HG02970 (cell line): ENCODE measurements around the gene DNASE1L2.
"Not testable (repeated sequence)": the region's sequence is repeated elsewhere in the genome, so short reads cannot be mapped to it uniquely, and the experiment has no call there.

Experiments
- ATAC-seq: cut with Tn5 transposase; IDR thresholded peaks from one replicate; pipeline ENCODE4 v1.9.1; 2021; ENCODE audit warnings: mild to moderate bottlenecking, moderate library complexity, moderate number of reproducible peaks; ENCODE audit not compliant: unreplicated experiment, low FRiP score

DNASE1L2 gene

DNA sequence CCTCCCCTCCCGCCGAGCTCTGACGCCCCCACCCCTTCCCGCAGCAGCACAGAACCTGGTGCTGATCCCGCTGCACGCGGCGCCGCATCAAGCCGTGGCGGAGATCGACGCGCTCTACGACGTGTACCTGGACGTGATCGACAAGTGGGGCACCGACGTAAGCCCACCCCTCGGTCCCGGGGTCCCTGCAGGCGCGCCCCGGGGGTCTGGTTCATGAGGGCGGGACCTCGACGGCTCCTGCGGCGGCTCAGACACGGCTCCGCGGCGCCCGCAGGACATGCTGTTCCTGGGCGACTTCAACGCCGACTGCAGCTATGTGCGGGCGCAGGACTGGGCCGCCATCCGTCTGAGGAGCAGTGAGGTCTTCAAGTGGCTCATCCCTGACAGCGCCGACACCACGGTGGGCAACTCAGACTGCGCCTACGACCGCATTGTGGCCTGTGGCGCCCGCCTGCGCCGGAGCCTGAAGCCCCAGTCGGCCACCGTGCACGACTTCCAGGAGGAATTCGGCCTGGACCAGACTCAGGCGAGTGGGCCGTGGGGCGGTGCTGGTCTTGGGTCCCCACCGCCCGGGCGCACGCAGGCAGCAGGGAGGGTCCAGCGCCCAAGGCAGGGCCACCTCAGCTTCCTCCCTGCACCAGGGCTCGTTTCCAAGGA, 1.4 kb downstream of the DNASE1L2 start:
- no peak for ATAC-seq

DNA sequence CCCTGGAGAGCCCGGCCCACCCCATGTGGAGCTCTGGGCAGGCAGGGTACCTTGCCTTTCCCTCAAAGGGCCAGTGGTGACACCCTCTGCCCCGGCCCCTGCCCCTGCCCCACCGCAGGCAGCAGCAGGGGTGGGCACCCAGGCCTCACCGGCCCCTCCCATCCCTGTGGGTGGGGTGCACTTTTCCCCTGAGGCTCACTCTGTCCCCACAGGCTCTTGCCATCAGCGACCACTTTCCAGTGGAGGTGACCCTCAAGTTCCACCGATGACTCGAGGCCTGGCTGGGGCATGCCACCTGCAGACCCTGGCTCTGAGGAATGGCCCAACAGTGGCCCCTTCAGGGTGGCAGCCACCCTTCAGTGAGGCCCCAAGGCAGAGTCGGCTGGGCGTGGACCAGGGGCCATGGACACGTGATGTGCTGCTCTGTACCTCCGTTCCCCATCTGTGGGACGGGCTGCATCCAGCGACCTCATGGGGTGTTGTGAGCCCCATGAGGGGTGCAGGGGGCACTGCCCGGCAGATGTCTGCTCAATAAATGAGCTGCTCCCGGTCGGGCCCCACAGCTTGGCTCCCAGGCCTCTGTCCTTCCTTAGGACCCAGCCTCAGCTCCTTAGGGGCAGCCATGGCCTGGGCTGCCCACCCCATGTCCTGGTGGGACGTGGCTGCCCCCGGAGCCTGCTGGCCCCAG, 2.0 kb downstream of the DNASE1L2 start:
- no peak for ATAC-seq

DNA sequence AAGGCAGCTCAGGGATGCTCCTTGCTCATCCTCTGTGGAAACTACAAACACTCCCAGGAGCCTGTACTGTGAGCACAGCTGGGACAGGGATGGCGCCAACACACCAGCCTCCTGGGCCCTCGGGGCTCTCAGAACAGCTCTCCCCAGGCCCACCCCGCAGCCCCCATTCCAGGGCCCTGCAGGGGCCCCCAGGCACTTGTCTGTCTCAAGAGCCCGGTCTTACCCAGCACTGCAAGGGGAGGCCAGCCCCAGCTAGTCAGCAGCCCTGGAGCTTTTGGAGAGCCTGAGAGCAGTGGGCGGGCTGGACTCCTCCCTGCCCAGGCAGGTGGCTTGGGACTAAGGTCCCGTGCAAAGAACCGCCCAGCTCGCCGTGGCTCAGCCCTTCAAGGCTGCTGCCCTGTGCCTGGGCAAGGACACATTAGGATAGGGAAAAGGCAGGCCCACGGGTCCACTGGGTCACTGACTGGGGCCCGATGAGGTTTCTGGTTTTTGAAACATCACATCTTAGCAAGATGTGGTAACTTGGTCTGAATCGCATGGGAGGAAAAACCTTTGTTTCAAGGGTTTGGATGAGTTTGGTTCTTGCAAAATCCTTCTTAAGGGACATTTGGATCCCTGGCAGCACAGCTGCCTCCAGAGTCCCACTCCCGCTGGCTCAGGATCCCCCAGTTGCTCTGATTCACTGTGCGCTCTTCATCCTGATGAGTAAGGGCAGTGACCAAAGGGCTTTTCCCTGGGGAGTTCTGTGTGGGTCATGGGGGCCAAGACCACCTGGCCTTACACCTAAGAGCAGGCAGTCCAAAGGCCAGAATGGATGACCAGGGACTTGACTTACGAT, 2.8 kb downstream of the DNASE1L2 start:
- ATAC-seq = no peak

DNA sequence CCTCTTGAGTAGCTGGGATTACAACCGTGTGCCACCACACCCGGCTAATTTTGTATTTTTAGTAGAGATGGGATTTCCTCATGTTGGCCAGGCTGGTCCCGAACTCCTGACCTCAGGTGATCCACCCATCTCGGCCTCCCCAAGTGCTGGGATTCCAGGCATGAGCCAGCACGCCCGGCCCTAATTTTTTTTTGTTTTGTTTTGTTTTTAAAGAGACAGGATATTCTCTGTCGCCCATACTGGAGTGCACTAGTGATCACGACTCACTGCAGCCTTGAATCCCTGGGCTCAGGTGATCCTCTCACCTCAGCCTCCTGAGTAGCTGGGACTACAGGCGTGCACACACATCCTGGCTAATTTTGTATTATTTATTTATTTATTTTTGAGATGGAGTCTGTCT, 4.1 kb downstream of the DNASE1L2 start:
- not testable (repeated sequence) for ATAC-seq

DNA sequence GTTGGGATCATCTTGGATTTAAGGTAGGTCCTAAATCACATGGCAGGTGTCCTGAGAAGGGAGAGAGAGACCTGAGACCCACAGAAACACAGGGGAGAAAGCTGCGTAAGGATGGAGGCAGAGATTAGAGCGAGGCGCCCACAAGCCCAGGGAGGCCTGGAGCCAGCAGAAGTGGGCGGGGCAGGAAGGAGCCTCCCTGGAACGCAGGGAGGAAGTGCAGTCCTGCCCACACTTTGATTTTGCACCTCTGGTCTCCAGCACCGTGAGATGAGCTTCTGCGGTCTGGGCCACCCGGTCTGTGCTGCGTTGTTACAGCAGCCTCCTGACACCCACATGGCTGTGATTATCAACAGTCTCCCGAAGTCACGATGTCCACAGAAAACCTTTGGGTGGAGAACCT, 6.4 kb downstream of the DNASE1L2 start:
- ATAC-seq = no peak

DNA sequence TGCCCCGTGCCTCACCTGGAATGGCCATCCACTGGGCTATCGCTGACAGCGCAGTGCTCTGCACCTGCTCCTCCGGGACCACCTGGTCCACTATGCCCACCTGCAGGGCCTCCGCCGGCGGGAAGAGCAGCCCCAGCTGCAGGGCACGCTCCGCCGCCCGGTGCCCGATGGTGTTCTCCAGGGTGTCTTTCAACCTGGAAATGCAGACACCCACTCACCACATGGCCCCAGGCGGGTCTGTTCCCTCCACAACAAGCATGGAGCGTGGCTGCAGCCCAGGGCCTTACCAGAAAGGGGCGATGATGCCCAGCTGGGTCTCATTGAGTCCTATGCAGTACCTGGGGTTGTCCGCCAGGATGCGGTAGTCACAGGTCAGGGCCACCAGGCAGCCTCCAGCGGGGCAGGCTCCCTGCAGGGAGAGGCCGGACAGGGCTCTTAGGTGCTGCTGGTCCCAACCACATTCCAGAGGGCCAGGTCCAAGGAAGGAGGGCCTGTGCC, 6.8 kb downstream of the DNASE1L2 start:
- ATAC-seq = no peak

DNA sequence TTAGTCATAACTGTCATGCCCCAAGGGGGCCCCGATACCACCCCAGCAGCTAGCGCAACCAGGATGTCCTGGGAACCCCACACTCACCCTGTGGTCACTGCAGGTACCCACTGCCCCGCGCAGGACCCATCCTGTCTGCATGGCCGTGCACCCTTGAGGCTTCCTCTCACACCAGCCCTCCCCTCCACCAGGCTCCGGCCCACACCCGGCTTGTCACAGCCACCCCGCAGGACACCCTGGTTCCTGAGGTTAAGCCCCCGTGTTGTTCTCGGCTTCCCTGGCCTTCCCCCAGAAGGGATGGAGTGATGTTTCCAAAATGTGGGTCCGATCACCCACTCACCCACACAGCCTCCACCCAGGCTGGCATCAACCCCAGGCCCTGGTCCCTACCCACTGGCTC, 7.5 kb downstream of the DNASE1L2 start:
- ATAC-seq = no peak

DNA sequence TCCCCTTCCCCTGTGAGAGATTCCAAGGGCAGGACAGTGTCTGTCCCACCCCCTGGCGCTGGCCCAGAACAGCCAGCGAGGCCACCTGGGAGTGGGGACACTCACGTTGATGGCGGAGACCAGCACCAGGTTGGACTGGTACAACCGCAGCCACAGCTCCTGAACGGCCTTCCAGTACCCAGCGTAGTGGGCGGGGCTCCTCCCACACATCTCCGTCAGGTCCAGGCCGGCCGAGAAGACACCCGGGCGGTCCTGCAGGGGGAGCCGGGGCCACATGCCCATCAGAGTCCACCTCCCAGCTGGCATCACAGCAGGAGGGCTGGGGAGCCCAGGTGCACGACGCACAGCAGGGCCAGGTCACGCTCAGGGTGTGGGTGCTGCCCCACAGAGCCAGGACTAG, 8.1 kb downstream of the DNASE1L2 start:
- no peak for ATAC-seq

DNA sequence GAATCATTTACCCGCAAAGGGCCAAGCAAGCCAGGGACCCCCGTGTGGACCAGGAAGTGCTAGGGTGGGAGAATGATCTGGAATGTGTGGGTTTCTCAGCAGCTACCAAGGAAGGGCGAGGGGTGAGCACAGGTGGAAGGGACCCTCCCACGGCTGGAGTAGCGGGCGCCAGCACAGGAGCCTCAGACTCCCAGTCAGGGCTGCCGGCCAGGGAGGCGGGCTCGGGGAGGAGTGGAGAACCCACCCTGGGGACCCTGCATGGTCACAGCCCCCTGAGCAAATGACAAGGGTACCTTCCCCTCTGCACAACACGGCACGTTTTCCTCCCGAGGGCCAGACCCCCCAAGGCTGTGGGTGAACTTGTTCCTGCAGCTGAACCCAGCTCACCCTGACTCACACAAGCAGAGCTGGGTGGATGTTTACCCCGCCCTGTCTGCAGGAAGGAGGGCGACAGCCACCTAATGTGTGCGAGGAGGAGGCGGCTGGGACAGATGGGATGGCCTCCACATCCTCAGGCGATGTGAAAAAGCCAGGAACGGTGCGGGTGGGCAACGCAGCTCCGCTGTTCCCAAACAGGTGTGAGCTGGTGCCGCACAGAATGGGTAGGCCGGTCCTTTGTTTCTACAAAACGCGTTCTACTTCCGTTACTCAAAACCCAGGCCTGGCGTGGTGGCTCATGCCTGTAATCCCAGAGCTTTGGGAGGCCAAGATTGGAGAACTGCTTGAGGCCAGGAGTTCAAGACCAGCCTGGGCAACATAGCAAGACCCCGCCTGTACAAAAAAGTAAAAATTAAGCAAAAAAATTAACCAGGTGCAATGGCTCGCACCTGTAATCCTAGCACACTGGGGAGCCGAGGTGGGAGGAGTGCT, 8.9 kb downstream of the DNASE1L2 start:
- ATAC-seq = no peak

DNA sequence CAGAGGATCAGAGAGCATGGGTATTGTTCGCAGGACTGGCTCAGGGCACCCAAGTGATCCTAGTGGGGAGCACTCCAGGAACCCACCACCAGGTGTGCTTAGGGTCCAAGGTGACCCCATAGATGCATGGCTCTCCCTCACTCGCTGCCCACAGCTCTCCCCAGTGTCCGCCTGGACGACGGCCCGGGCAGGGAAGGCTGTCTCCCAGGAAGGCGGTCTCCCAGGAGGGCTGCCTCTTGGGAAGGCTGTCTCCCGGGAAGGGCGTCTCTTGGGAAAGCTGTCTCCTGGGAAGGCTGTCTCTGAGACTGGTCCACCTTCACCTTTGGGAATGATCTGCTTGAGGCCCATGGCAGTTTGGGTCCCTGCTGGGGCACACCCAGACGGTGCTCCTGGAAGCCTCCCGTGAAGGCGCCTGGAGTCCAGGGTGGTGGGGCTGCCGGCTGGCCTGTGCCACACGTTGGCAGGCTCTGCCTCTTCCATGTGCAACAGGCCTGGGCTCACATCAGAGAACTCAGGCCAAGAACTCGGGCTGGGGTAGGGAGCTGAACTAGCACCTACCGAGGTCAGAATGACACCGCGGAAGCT, 10.1 kb downstream of the DNASE1L2 start:
- no peak for ATAC-seq

DNA sequence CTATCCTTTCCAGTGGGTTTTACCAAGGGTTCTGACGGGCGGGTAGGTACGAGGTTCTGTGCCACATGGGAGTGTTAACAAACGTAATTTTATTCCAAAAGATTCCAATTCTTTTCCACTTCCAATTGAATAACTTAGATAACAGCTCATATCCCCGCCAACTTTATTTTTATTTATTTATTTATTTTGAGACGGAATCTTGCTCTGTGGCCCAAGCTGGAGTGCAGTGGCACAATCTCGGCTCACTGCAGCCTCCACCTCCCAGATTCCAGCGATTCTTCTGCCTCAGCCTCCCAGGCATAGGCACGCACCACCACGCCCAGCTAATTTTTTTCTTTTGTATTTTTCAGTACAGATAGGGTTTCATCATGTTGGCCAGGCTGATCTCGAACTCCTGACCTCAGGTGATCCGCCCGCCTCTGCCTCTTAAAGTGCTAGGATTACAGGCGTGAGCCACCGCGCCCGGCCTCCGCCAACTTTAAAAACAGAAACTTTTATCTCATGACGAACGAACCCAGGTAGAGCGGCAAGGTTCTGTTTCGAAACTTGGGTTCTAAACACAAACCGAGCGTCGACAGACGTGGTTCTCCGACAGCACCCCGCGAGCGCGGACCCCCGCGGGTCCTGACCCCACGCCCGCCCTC, 14.5 kb downstream of the DNASE1L2 start:
- ATAC-seq = no peak

DNA sequence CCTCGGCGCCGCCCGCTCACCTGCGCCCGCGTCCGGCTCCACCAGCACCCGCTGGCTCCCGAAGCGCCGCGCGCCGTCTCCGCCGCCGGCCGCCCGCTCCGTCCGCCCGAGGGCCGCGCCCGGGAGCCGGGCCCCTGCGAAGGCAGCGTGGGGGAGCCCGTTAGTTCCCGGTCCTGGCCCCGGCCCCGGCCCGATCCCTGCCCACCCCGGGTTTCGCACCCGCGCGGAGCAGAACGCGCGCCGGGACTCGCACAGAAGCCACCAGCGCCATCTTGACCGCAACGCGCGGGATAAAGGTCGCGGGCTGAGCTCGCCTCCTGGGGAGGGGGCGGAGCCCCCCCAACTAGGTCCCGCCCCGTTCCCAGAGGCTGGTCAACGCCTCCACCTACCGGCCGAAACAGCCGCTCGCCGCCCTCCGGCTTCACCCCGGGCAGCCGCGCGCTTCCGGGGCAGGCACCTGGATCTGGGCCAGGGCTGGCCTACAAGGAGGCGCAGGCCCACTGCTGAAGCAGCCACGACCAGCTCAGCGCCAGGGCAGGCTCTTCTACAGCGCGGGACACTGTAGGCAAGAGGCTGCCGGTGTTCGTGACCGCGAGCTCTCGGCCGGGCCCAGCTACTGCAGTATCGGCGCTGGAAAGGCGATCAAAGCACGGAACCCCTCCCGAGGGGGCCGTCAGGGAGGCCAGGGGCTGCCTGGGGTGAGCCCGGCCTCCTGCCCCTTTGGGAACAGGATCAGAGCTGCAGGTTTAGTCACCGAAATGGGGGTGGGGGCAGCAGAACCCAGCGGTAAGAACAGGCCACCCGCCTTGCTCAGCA, 15.3 kb downstream of the DNASE1L2 start, which contains the start of gene ECI1:
Gene ECI1 (minus strand): TSS at position 292 of the 816 bp plus-strand sequence. CDS start 21 bp downstream, at position 271.
- ATAC-seq = peak; percentile 92

DNA sequence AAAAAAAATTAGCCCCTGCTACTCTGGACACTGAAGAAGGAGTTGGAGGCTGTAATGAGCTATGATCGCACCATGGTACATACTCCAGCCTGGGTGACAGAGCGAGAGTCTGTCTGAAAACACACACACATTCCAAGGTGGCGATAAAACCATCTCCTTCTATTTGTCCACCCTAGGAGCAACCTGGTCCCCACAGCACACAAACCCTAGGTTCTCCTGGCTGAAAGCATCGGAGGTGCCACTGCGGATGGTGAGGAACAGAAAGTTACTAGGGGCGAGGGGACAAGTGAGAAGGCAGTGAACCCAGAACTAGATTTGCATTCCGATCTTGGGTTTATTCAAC, 16.5 kb downstream of the DNASE1L2 start:
- ATAC-seq = no peak

DNA sequence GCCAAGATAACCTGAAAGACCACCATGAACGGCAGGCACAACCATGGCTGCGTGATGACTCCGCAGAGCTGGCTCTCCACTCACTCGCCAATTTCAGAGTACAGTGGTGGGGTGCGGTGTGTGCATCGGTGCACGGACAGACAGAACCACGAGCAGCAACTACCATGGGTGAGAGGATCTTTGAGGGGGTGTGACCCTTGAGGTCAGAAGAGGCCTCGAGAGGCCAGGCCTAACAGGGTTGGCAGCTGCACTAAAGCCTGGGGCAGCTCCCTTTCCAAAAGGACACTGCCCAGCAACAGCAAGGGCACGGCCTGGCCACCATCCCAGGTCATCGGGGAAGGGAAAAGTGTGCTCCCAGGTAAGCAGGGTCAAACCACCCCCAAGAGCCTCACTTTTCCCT, 17.0 kb downstream of the DNASE1L2 start:
- no peak for ATAC-seq

DNA sequence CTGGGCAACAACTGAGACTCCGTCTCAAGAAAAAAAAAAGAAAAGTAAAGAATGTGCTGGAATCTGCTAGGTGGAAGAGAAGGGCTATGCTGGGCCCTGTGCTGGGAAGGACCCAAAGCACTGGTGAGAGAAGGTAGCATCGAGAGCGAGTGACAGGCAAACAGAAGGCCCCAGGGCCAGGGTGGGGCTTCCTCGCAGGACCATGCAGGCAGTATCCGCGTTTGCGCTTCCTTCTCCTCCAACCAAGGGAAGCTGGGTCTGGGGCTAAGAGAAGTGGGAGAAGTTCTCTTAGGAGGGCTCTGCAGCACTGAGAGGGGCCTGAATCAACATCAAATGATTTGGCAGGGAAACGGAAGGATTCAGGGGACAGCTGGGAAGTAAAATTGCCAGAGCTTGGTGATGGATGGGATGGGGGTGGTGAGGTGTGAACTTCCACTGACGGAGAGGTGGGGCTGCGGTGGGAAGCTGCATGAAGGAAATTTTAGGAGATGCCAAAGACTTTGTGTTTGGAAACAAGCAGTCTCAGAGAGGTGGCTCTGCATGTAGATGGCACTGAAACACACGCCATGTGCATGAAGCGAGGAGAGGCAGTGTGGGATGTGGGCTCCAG, 20.4 kb downstream of the DNASE1L2 start:
- ATAC-seq = no peak

DNA sequence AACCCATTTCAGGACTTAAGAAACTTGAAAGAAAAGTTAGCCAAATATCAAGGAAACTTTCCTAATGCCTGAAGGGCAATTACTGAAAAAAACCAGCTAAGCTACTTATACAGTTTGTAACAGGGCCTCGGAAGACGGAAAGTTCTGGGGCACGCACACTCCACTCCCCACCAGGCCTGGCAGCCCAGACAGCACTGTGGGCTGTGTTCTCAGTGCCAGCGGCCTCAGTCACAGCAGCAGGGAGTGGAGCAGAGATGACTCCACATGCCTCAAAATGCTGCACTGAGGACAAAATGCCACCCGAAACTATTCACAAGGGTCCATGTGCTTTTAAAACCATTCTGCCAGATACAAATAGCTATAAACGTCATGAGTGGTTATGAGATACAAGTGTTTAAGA, 21.5 kb downstream of the DNASE1L2 start:
- ATAC-seq = no peak

DNA sequence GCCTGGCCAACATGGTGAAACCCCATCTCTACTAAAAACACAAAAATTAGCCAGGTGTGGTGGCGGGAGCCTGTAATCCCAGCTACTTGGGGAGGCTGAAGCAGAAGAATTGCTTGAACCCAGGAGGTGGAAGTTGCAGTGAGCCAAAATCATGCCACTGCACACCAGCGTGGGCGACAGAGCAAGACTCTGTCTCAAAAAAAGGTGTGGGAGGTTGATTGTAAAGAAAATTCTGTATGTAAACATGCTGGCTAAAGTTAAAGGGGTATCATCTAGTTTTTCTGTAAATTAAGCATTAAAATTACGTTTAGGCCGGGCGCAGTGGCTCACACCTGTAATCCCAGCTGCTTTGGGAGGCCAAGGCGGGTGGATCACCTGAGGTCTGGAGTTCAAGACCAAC, 22.3 kb downstream of the DNASE1L2 start:
- not testable (repeated sequence) for ATAC-seq

DNA sequence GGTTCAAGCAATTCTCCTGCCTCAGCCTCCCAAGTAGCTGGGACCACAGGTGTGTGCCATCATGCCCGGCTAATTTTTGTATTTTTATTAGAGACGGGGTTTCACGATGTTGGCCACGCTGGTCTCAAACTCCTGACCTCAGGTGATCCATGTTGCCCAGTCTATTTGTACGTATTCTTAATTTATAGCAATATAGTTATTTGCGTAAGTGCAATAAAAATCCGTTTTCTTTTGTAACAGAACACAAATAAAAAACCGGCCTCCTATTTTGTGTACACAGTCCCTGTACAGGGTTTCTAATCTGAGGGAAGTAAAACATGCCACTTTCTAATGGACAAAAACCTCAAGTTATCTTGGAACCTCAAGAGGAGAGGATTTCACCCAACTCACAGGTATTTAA, 24.0 kb downstream of the DNASE1L2 start:
- no peak for ATAC-seq
